Memory B cell (primary cell): ENCODE results near the gene TNXB.
"Not testable (repeated sequence)": the region's sequence is repeated elsewhere in the genome, so short reads cannot be mapped to it uniquely, and the experiment has no call there.

Experiments
- ATAC-seq: fragments of 150-1000 bp; cut with Tn5 transposase; 2 replicates; pipeline ENCODE4 v1.10.0; 2021; ENCODE audit warnings: low read depth, mild to moderate bottlenecking, moderate library complexity
- DNase-seq, 2 donors: peaks; one replicate each; pipeline ENCODE4 v3.0.0; 2022; ENCODE audit warnings: low spot score in 2 of 2
- H3K27ac Mint-ChIP-seq: one replicate; pipeline ENCODE4 v1.8.0; 2022; ENCODE audit warnings: mild to moderate bottlenecking, moderate library complexity, mixed read lengths
- H3K27me3 Mint-ChIP-seq: one replicate; pipeline ENCODE4 v1.8.0; 2022; ENCODE audit warnings: mixed read lengths
- H3K36me3 Mint-ChIP-seq: one replicate; pipeline ENCODE4 v1.8.0; 2022; ENCODE audit warnings: mild to moderate bottlenecking, mixed read lengths
- H3K4me1 Mint-ChIP-seq: one replicate; pipeline ENCODE4 v1.8.0; 2022; ENCODE audit warnings: mixed read lengths
- H3K4me3 Mint-ChIP-seq: one replicate; pipeline ENCODE4 v1.8.0; 2022; ENCODE audit warnings: mild to moderate bottlenecking, moderate library complexity, mixed read lengths
- H3K9me3 Mint-ChIP-seq: one replicate; pipeline ENCODE4 v1.8.0; 2022; ENCODE audit warnings: mixed read lengths

Gene TNXB

DNA sequence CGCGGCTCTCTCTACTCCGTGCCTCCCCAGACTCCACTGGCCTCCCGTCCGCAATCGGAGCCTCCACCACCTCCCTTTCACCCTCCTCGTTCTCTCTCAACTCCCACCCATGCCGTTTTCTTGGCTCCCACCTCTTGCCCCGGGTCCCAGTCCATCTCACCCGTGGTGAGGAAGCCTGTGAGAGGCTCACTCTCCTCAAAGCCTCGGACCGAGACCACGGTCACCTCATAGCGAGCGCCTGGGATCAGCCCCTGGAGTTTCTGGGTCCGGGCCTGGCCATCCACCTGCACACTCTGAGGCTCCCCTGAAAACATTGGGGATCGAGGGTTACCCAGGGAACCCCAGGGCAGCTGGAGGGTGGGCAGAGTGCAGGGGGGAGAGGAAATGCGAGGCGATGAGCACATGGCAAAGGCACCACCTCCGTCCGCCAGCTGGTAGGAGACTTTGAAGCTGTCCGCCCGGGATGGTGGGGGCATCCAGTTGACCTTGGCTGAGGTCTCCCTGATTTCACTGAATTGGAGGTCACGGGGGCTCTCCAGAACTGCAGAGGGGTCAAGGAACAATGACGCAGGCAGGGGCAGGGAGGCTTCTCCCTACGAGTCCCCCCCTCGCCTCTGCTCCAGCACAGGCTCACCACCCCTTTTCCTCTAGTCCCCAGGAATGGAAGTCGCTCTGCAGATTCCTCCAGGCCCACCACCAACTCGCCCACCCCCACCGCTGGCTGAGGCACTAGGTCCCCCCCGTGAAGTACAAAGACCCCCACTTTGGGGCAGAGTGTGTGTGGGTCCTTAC lies 65.4 kb downstream of the TNXB start:
- not testable (repeated sequence) for H3K36me3 Mint-ChIP-seq, H3K4me1 Mint-ChIP-seq, H3K4me3 Mint-ChIP-seq, H3K27me3 Mint-ChIP-seq, H3K27ac Mint-ChIP-seq, DNase-seq, H3K9me3 Mint-ChIP-seq, ATAC-seq

DNA sequence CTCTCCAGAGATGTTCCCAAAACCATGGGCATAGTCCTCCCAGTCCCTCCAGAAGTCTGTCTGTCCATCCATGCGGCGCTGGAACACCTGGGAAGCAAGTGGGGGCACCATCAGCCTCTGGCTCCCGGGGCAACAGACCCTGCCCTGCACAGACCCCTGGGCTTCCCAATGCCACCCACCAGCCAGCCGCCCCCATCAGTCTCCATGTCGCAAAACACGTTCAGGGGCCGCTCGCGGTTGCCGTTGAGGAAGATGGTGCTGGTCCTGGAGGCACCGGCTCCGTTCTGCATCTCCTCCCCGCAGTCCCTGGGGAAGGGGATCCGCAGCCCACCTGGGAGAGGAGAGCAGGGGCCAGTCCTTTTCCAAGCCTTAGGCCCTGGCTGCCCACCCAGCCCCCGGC lies 66.9 kb downstream of the TNXB start:
- not testable (repeated sequence) for H3K27me3 Mint-ChIP-seq, DNase-seq, H3K36me3 Mint-ChIP-seq, H3K9me3 Mint-ChIP-seq, H3K27ac Mint-ChIP-seq, ATAC-seq, H3K4me1 Mint-ChIP-seq, H3K4me3 Mint-ChIP-seq

DNA sequence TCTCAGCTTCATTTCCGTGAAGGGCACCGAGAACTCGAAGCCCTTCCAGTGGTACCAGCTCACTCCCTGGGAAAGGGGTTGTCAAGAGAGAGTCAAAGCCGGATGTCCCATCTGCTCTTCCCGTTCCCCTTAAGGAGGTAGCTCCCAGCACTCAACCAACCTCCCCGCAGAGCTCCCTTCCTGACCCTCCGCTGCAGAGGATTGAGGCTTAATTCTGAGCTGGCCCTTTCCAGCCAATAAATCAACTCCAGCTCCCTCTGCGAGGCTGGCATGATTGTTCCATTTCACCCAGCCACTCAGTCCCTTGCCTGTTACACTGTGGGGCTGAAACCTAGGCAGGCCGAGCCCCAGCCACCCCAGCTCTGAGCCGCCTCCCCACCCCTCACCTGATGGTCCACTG lies 67.8 kb downstream of the TNXB start:
- H3K4me1 Mint-ChIP-seq, H3K4me3 Mint-ChIP-seq, H3K27me3 Mint-ChIP-seq, ATAC-seq, DNase-seq, H3K36me3 Mint-ChIP-seq, H3K27ac Mint-ChIP-seq, H3K9me3 Mint-ChIP-seq: not testable (repeated sequence)

DNA sequence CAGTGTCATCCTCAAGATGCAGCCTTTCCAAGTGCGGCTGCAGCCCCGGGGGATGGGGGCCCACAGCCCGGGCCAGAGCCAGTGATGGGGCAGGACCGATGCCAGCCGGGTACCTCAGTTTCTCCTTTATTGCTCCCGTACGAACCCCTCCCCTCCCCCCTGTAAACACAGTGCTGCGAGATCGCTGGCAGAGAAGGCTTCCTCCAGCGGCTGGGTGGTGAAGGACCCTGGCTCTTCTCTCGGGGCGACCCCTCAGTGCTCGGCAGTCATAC lies 68.2 kb downstream of the TNXB start:
- not testable (repeated sequence) for ATAC-seq, DNase-seq, H3K9me3 Mint-ChIP-seq, H3K4me1 Mint-ChIP-seq, H3K27me3 Mint-ChIP-seq, H3K27ac Mint-ChIP-seq, H3K36me3 Mint-ChIP-seq, H3K4me3 Mint-ChIP-seq

DNA sequence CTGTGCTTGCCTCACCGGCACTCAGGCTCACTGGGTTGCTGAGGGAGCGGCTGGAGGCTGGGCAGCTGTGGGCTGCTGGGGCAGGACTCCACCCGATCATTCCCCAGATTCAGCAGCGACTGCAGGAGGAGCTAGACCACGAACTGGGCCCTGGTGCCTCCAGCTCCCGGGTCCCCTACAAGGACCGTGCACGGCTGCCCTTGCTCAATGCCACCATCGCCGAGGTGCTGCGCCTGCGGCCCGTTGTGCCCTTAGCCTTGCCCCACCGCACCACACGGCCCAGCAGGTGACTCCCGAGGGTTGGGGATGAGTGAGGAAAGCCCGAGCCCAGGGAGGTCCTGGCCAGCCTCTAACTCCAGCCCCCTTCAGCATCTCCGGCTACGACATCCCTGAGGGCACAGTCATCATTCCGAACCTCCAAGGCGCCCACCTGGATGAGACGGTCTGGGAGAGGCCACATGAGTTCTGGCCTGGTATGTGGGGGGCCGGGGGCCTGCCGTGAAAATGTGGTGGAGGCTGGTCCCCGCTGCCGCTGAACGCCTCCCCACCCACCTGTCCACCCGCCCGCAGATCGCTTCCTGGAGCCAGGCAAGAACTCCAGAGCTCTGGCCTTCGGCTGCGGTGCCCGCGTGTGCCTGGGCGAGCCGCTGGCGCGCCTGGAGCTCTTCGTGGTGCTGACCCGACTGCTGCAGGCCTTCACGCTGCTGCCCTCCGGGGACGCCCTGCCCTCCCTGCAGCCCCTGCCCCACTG lies 68.7 kb downstream of the TNXB start:
- ATAC-seq, DNase-seq, H3K27ac Mint-ChIP-seq, H3K27me3 Mint-ChIP-seq, H3K9me3 Mint-ChIP-seq, H3K4me3 Mint-ChIP-seq, H3K4me1 Mint-ChIP-seq, H3K36me3 Mint-ChIP-seq: not testable (repeated sequence)

DNA sequence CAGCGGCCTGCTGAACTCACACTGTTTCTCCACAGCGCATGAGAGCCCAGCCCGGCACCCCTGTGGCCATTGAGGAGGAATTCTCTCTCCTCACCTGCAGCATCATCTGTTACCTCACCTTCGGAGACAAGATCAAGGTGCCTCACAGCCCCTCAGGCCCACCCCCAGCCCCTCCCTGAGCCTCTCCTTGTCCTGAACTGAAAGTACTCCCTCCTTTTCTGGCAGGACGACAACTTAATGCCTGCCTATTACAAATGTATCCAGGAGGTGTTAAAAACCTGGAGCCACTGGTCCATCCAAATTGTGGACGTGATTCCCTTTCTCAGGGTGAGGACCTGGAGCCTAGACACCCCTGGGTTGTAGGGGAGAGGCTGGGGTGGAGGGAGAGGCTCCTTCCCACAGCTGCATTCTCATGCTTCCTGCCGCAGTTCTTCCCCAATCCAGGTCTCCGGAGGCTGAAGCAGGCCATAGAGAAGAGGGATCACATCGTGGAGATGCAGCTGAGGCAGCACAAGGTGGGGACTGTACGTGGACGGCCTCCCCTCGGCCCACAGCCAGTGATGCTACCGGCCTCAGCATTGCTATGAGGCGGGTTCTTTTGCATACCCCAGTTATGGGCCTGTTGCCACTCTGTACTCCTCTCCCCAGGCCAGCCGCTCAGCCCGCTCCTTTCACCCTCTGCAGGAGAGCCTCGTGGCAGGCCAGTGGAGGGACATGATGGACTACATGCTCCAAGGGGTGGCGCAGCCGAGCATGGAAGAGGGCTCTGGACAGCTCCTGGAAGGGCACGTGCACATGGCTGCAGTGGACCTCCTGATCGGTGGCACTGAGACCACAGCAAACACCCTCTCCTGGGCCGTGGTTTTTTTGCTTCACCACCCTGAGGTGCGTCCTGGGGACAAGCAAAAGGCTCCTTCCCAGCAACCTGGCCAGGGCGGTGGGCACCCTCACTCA lies 69.5 kb downstream of the TNXB start:
- not testable (repeated sequence) for H3K27ac Mint-ChIP-seq, ATAC-seq, DNase-seq, H3K36me3 Mint-ChIP-seq, H3K27me3 Mint-ChIP-seq, H3K4me3 Mint-ChIP-seq, H3K4me1 Mint-ChIP-seq, H3K9me3 Mint-ChIP-seq

DNA sequence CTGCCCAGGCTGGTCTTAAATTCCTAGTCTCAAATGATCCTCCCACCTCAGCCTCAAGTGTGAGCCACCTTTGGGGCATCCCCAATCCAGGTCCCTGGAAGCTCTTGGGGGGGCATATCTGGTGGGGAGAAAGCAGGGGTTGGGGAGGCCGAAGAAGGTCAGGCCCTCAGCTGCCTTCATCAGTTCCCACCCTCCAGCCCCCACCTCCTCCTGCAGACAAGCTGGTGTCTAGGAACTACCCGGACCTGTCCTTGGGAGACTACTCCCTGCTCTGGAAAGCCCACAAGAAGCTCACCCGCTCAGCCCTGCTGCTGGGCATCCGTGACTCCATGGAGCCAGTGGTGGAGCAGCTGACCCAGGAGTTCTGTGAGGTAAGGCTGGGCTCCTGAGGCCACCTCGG lies 70.3 kb downstream of the TNXB start:
- H3K9me3 Mint-ChIP-seq, H3K4me1 Mint-ChIP-seq, ATAC-seq, H3K27me3 Mint-ChIP-seq, H3K27ac Mint-ChIP-seq, H3K4me3 Mint-ChIP-seq, DNase-seq, H3K36me3 Mint-ChIP-seq: not testable (repeated sequence)

DNA sequence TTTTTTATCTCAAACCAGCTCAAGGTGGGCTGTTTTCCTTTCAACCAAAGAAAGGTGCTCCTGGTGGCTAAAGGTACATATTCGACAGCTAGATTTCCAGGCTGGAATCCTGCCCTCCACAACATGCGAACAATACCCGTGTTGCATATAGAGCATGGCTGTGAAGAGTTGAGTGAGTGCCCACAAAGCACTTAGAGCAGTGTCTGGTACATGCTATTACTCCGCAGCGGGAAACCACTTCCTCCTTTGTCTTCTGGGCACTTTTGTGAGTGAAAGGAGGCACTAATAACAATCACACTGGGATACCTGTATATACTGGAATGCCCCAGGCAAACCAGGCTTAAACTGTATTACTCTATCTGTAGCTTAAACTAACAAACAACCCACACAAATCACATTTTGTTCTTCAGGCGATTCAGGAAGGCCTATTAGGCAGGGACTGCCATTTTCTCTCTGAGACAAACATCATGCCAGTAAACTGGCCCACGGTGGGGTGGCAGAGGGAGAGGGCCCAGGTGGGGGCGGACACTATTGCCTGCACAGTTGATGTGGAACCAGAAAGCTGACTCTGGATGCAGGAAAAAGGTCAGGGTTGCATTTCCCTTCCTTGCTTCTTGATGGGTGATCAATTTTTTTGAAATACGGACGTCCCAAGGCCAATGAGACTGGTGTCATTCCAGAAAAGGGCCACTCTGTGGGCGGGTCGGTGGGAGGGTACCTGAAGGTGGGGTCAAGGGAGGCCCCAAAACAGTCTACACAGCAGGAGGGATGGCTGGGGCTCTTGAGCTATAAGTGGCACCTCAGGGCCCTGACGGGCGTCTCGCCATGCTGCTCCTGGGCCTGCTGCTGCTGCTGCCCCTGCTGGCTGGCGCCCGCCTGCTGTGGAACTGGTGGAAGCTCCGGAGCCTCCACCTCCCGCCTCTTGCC lies 71.3 kb downstream of the TNXB start, which contains the start of gene CYP21A2:
TSS of gene CYP21A2 (plus strand) at position 818 of the 927 bp plus-strand sequence. CDS start at position 826, 8 bp downstream.
- not testable (repeated sequence) for H3K4me3 Mint-ChIP-seq

DNA sequence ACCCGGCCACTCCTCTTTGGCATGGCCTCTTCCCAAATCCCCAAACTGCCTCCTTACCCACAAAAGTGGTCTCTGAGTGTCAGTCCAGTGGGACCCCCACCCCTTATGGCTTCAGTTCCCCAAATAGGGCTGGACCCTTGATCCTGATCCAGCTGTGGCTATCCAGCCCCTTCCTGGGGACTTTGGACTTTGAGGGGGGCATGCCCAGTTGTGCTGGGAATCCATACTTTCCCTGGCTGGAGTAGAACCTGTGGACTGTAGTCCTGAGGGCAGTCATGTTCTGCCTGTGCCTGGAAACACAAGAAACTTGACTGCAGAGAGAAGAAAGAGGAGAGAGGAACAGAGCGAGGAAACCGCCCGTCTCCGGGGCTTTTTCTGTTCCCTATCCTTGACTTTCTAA lies 72.0 kb downstream of the TNXB start:
- H3K9me3 Mint-ChIP-seq, H3K27me3 Mint-ChIP-seq, DNase-seq, H3K36me3 Mint-ChIP-seq, H3K27ac Mint-ChIP-seq, H3K4me1 Mint-ChIP-seq, ATAC-seq, H3K4me3 Mint-ChIP-seq: not testable (repeated sequence)

More for the DNA sequence above, 71.3 kb downstream of the TNXB start, which contains the start of gene CYP21A2:
- not testable (repeated sequence) for DNase-seq, H3K27me3 Mint-ChIP-seq, H3K36me3 Mint-ChIP-seq, H3K4me1 Mint-ChIP-seq, H3K27ac Mint-ChIP-seq, H3K9me3 Mint-ChIP-seq
- ATAC-seq, result peak; percentile 90

DNA sequence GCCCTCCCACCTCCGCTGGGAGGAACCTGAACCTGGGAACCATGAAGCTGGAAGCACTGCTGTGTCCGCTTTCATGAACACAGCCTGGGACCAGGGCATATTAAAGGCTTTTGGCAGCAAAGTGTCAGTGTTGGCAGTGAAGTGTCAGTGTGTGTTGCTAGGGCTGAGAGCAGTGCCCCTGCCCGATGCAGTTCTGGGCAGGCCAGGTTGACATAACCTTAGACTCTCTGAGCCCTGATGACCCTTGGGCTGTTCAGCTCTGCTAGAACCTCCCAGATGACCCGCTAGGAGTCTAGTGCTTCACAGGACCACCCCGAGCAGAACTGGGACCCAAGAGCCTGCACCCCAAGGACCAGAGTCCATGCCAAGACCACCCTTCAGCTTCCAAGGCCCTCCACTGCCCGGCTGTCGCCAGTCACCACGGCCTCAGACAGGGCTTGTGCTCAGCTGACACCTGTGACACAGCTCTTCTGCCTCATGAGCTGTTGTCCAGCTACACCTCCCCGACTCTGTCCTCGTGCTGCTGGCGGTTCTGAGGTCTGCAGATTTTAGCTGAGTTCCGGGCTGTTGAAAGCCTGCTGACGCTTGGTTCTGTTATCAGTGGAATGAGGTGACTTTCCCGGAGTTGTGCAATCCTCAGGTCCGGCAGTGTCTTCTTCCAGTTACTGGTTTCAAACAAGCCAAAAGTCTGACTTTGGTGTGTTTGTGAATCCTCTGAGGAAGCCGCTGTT lies 73.7 kb downstream of the TNXB start:
- not testable (repeated sequence) for H3K36me3 Mint-ChIP-seq, H3K4me3 Mint-ChIP-seq, ATAC-seq

DNA sequence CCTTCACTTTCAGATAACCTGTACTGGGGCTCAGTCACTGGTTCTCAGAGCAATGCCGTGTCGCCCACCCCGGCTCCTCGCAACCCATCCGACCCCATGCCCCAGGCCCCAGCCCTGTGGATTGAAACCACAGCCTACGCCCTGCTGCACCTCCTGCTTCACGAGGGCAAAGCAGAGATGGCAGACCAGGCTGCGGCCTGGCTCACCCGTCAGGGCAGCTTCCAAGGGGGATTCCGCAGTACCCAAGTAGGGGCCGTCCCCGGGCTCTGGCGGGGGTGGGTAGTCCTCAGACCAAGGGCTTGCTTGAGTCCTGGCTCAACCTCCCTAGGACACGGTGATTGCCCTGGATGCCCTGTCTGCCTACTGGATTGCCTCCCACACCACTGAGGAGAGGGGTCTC lies 79.6 kb downstream of the TNXB start:
- H3K4me3 Mint-ChIP-seq, H3K36me3 Mint-ChIP-seq, ATAC-seq, DNase-seq, H3K4me1 Mint-ChIP-seq, H3K9me3 Mint-ChIP-seq, H3K27me3 Mint-ChIP-seq, H3K27ac Mint-ChIP-seq: not testable (repeated sequence)

More for the DNA sequence above, 73.7 kb downstream of the TNXB start:
- not testable (repeated sequence) for H3K27me3 Mint-ChIP-seq, H3K27ac Mint-ChIP-seq, H3K4me1 Mint-ChIP-seq, H3K9me3 Mint-ChIP-seq, DNase-seq

DNA sequence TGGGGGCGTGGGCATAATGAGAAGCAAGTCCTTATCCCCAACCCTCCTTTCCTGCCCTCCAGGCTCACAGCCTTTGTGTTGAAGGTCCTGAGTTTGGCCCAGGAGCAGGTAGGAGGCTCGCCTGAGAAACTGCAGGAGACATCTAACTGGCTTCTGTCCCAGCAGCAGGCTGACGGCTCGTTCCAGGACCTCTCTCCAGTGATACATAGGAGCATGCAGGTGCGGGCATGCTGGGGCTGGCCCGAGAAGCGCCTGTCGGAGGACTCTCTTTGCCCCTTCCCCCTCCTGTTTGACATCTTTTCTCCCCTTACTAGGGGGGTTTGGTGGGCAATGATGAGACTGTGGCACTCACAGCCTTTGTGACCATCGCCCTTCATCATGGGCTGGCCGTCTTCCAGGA lies 80.5 kb downstream of the TNXB start:
- not testable (repeated sequence) for H3K4me3 Mint-ChIP-seq, H3K4me1 Mint-ChIP-seq, DNase-seq, H3K27ac Mint-ChIP-seq, H3K36me3 Mint-ChIP-seq, H3K27me3 Mint-ChIP-seq, H3K9me3 Mint-ChIP-seq, ATAC-seq

DNA sequence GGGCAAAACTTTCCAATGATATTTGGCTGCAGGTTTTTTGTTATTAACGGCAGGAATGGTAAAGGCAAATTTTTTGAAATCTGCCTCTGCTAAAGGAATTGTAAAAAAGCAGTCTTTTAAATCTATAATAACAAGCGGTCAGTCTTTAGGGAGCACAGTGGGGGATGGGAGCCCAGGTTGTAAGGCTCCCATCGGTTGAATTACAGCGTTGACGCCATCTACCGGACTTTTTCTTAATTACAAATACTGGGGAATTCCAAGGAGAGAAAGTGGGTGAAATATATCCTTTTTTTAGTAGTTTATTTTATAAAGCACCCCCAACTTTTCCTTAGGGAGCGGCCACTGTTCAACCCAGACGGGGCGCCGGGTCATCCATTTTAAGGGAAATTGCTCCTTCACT lies 87.0 kb downstream of the TNXB start:
- not testable (repeated sequence) for ATAC-seq, H3K27me3 Mint-ChIP-seq, H3K36me3 Mint-ChIP-seq, H3K9me3 Mint-ChIP-seq, H3K27ac Mint-ChIP-seq, DNase-seq, H3K4me3 Mint-ChIP-seq, H3K4me1 Mint-ChIP-seq
